GM19328 (cell line): ENCODE data around the gene OR4D11.
"Not testable (repeated sequence)": the region's sequence is repeated elsewhere in the genome, so short reads cannot be mapped to it uniquely, and the experiment has no call there.

Experiments used
- ATAC-seq: cut with Tn5 transposase; IDR thresholded peaks from one replicate; pipeline ENCODE4 v1.9.1; 2021; ENCODE audit warnings: mild to moderate bottlenecking, moderate library complexity; ENCODE audit not compliant: unreplicated experiment

The OR4D11 gene

DNA sequence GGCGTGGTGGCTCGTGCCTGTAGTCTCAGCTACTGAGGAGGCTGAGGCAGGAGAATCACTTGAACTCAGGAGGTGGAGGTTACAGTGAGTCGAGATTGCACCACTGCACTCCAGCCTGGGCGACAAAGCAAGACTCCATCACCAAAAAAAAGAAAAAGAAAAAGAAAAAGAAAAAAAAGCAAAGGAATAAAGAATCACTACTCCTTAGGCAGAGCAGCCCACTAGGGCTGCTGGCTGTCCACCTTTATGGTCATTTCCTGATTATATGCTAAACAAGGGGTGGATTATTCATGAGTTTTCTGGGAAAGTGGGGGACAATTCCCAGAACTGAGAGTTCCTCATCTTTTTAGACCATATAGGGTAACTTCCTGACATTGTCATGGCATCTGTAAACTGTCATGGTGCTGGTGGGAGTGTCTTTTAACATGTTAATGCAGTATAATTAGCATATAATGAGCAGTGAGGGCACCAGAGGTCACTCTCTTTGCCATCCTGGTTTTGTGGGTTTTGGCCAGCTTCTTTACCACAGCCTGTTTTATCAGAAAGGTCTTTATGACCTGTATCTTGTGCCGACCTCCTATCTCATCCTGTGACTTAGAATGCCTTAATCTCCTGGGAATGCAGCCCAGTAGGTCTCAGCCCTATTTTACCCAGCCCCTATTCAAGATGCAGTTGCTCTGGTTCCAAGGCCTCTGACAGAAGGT is 44.4 kb downstream of the OR4D11 start:
- ATAC-seq, result not testable (repeated sequence)

DNA sequence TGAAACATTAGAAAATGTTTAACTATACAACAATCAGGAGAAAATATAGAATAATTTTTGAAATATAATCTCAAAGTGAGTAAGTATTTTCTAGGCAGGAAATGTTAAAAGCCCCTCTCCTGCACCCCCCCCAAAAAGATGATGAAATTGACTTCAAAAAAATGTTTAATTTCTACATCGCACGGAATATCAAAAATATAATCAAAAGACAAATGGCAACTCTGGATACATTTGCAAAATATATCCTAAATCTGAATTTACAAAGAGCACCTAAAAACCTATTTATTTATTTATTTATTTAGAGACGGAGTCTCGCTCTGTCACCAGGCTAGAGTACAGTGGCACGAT is 44.9 kb downstream of the OR4D11 start:
- no peak for ATAC-seq

DNA sequence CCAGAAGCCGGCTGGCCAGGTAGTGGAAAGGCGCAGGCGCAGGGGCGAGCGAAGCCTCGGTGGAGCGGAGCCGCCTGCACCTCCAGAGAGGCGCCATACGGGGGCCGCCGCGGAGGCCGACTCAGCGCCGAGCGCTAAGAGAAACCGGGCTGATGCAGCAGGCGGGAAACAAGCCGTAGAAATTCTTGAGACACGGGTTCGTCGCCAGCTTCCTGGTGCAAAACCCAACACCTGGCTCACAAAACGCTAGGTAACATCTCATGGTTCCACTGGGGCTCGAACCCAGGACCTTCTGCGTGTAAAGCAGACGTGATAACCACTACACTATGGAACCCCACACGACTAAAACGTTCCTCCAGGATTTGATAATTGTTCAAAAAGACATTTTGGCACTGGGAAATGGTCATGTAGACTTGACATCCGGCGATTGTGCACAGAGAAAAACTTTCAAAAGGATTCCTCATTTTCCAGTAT is 47.0 kb downstream of the OR4D11 start:
- ATAC-seq, result peak; percentile 88

DNA sequence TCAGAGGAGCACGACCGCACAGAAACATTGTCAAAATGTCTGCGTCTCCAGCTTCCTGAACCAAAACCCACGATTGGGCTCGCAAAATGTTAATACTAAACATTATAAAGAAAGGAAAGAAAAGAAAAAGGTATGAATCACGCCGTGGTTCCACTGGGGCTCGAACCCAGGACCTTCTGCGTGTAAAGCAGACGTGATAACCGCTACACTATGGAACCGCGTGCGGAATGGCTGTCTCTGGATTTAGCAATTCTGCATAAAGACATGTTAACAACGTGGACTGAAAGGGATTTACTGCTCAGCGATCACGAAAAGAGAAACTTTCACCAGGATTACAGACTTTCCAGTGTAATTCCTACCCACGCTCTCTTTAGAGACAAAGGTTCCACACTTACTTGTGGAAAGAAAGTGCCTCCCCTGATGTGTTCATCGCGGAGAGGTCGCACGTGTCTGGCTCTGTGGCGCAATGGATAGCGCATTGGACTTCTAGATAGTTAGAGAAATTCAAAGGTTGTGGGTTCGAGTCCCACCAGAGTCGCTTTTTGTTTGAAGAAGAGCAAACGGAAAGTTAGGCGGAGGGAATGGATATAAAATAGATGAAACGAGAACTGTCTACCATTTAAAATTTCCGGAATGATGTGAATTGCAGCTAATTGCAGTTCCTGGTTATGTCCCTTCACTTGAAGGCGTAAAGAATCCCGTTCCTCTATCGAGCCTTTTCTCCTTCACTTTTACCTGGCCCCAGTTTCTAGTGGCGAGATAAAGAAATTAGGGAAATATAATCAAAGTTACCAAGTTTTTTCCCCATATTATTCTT is 47.7 kb downstream of the OR4D11 start:
- peak; percentile 27 for ATAC-seq

DNA sequence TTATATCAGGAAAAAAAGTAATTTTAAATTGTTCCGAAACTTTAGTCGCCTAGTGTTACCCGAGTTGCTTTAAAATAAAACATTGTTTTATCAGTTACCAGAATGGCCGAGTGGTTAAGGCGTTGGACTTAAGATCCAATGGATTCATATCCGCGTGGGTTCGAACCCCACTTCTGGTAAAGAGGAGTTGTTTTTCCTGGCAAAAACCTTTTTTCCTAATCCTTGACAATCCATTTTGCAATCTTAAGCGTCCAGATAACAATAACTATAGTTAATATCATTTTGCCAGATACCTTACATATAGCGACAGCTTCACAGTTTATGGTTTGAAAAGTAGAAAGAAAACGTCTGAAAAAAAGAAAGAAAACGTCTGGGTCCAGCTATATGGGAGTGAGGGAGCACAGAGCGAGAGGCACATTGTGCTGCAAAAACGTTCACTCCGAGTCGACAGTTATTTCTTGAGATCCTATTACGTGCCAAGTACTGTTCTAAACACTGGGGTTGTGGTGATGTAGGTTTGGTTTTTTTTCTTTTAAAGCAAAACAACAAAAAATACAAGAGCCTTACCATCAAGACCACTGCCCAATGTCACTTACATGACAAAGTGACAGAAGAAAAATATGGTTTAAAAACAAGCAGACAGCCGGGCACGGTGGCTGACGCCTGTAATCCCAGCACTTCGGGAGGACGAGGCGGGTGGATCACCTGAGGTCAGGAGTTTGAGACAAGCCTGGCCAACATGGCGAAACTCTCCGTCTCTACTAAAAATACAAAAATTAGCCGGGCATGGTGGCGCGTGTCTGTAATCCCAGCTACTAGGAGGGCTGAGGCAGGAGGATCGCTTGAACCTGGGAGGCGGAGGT is 48.5 kb downstream of the OR4D11 start:
- ATAC-seq, result no peak

DNA sequence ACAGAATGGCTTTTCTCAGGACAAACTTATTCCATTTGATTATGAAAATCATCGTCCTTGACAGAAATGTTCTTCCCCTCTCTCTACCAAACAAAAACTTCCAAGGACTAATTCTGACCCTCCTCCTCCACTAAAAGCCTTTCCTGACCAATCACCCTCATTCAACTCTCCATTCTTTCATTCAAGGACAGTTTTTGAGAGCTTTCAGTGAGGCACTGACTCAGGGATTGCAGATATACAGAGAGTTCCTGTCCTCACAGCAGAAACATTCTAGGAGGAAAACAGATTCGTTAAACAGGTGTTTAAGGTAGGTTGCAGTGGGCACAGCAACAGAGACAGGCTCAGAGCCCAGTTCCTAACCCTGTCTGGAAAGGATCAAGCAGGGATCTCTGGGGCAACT is 49.5 kb downstream of the OR4D11 start:
- ATAC-seq, result no peak

DNA sequence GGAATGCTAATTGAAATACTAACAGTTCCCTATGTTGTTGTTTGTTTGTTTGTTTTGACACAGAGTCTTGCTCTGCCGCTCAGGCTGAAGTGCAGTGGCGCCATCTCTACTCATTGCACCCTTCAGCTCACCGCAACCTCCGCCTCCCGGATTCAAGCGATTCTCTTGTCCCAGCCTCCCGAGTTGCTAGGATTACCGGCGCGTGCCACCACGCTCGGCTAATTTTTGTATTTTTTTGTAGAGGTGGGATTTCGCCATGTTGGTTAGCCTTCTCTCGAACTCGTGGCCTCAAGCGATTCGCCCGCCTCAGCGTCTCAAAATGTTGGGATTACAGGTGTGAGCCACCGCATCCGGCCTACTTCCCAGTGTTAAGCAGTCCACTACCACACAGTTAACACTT is 49.9 kb downstream of the OR4D11 start:
- ATAC-seq, result no peak
